HG03439 (cell line): ENCODE data around the gene TRIM44.
"Not testable (repeated sequence)": the region's sequence is repeated elsewhere in the genome, so short reads cannot be mapped to it uniquely, and the experiment has no call there.

Experiments used
- ATAC-seq: cut with Tn5 transposase; IDR thresholded peaks from one replicate; pipeline ENCODE4 v1.9.1; 2021; ENCODE audit warnings: mild to moderate bottlenecking, moderate library complexity; ENCODE audit not compliant: unreplicated experiment

The TRIM44 gene

DNA sequence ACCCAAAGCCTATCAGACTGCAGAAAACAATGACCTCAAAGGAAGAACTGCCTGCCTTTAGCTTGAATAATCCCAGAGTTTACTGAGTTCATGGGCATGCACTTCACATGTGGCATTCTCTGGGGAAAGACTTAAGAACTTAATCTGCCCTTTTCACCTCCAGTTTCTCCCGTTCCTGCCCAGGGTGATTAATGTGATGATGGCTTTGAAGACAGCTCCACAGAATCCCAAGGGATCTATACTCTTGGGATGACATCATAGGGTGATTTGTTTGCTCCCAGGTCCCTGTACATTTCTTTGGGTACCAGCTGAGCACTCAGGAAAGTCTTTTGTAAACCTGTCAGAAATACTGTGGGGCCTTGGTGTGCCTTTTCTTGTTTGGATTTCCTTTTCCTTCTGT, 30.3 kb upstream of the TRIM44 start:
- ATAC-seq, result no peak

DNA sequence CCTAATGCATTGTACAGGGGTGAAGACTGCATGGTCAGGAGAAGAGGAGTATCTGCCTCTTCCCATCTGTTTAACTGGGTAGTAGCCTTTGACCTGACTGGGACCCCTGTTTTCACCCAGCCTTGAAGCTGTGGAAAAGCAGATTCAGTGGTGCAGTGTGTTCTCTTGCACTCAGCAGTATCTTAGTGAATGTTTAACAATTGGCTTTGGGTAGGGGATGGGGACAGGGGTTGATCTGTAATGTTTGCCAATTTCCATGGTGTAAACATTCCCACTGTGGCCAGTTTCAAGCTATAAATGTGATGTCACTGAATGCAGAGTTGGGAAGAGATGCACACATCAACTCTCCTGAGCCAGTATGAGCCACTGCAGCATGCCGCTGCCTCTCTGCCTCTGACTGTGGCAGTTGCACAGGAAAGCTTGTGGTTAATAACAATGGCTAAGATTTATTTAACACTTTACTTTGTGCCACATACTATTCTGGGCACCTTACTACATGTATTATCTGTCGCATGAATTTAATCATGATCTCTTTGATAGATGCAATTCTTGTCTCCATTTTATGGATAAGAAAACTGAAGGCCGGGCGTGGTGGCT, 28.6 kb upstream of the TRIM44 start:
- ATAC-seq, result no peak

DNA sequence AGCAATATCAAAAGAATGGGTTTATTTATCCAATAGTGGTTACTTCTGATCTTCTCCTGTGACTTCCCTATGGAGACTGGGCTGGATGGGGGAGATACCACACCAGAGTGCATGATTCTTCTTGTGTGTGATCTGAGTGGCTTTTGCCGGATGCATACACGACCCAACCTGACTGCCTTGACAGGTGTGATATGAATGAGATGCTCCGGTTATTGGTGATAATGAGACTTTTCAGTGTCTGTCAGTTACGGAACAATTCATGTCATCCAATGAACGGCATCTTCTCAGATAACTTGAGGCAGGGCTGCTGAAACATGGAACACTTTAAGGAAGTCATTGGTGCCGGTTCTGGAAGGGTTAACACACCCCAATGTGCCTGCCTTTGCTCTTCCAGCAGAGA, 26.6 kb upstream of the TRIM44 start:
- ATAC-seq, result no peak

DNA sequence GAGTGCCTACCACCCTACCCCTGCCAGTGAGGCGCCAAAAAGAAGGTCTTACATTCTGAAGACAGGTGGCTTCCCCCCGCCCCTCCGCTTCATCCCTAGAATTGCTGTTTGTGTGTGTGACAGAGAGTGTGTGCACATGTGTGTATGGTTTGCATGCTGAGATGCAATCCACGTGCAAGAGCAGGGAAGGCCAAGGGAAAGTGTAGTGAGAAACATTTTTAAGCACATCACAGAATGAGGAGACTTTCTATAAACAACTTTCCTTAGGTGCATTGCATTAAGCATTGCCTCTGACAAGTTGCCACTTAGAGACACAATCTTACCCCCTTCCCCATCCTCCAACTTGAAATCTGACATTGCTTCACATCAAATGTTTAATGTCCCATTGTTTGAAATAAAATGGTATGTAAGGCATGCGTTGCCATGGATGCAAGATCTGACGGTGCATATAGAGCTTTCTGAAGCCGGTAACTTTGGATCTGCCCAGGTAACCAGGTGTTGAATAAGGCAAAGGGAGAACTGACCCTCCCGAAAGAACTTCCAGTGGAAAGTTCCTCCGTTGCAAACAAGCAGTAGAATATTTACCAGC, 22.9 kb upstream of the TRIM44 start:
- ATAC-seq, result no peak

DNA sequence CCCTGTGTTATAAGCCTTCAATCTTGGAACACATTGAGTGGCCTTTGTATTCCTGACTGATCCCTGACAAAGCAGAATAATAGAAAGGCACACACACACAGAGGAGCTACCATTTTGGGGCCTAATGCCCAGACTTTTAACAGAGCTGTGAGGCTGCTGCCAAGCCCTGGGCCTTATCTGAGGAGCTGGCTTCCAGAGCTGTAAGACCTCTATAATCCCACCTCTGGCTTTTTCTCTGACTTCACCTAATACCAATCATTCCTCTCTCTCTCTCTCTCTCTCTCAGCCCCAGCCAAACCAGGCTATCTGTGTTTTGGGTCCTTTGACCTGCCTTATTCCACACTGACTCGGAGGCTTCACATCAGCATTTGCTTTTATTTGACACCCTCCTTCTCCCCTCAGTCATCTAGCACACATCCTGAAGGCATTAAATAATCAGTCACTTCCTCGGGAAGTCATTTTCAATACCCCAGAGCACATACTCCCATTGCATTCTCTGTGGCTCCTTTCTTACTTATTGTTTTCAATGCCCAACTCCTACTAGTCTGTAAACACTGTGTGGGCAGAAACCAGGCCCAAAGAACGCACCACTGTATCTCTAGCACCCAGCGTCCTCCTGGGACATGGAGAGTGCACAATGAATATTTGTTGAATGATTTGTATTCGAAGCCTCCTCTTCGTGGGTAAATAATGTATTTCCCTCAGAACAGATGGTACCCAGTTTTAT, 21.2 kb upstream of the TRIM44 start:
- ATAC-seq, result no peak

DNA sequence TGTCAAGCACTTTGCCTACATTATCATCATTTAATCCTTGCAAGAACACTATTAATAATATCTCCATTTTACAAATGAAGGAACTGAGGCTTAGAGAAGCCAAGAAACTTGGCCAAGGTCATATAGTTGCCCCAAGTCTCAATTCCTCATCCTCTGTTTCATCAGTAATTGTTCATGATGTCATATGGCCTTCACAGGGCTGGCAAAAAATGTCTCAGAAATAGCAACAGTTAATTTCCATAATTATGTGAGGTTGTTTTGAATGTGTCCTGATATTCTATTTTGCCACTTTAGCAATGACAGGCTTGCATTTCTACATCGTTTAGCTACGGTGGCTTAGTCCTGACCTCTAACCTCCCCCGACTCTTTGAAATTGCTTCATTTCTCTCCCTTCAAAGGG, 20.6 kb upstream of the TRIM44 start:
- ATAC-seq, result no peak

DNA sequence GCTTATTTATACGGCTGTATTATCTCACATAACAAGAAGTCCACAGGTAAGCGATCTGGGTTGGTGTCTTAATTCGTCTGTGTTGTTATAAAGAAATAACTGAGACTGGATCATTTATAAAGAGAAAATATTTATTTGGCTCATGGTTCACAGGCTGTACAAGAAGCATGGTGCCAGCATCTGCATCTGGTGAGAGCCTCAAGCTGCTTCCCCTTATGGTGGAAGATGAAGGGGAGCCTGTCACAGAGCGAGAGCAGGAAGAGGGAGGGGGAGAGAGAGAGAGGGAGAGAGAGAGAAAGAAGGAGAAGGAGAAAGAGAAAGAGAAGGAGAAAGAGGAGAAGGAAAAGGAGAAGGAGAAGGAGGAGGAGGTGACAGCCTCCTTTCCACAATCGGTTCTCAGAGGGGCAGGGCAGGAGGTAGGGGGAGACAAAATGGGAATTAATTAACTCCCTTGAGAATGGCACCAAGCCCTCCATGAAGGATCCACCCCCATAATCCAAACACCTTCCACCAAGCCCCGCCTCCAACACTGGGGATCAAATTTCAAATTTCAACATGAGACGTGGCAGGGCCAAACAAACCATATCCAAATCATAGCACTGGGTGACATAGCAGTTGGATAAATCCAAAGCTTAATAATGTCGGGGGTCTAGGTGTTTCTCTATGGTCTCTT, 15.0 kb upstream of the TRIM44 start:
- no peak for ATAC-seq

DNA sequence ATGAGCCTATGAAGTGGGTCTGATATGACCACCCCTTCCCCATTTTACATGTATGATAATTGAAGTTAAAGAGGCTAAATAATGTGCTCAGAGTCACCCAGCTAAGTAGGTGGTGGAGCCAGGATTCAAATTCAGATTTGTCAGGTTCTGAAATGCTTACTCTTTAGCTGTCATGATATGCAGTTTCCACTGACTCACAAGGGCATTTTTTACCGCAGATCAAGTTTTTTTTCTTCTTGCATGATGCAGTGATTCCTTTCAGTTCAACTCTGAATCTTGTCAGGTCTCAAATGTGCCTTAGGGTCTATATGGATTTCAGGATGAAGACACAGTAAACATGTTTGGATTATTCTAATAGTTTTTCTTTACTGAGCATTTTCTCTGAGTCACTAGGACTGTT, 12.6 kb upstream of the TRIM44 start:
- no peak for ATAC-seq

DNA sequence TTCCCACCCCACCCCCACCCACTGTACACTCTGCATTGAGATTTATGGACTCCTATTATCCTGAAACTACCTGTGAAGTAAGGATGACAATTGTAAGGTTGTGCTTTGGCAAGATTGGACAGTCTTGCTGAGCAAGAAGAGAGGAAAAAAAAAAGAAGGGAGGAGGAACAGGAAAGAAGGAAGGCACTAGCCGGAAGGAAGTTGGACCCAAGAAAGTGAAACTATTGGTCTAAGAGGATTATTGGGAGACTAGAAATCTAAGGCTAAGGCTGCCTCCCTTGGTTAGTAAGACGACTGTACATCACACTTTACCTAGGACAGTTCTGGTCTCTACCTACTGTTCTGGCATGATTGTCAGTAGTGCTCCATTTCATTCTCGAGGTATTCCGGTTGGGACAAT, 12.1 kb upstream of the TRIM44 start:
- ATAC-seq, result no peak

DNA sequence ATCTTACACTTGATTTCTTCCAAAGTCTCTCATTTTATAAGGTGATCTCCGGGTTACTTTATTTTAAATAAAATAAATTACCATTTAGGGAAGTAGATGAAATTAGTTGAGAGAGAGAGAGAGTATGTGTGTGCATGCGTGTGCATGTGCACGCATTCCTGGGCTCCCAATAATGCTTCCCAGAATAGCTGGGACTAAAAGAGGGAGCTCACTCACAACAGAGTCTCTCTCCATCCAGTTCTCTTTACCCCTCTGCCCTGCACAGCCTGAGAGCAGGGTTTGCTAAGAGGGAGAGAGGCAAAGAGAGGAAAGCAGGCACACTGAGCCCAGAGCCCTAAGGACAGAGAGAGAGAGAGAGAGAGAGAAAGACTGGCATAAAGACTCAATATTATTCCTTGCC, 11.3 kb upstream of the TRIM44 start:
- ATAC-seq, result no peak

DNA sequence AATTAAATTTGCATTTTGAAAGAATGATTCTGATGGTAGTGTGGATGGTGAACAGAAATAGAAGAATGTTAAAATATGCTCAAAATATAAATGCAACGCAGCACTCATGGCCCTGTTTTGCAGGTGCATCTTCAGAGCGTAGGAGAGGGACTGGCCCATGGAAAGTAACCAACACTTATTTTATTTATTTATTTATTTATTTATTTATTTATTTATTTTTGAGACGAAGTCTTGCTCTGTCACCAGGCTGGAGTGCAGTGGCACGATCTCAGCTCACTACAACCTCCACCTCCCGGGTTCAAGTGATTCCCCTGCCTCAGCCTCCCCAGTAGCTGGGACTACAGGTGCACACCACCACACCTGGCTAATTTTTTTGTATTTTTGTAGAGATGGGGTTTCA, 9.8 kb upstream of the TRIM44 start:
- ATAC-seq, result not testable (repeated sequence)

DNA sequence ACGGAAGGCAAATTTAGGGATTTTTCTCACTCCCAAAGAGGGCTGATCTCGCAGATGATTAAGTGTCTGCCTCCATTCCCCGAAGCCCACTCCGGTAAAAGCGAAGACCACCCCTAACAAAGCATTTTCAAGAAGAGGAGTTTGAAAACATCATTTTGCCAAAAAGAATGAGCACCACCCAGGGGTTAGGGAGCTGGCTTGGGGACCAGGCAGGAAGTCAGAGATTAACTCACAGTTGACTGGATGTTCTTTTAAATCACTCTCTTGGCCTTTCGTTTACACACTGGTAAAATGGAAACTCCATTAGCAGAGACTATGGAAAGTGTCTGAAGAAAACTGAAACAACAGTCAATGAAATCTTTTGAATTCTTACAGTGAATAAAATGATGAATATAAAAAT, 7.9 kb upstream of the TRIM44 start:
- ATAC-seq, result no peak

DNA sequence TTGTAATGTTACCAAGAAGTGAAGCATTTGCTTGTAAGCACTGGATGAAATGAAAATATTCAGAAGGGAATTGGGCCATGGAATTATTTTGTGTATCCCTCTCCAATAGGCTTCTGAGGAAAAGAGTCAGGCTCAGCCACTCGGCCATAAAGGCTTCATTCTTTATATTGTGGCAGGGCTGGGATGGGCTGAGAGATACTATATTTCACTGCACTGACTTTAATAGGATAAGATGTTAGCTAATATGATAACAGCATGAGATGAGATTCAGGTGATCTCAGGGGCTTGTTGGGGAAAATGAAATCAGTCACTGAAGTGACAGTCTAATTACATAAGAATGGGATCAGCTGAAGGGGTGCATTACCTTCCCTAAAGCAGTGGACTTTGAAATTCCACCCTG, 7.3 kb upstream of the TRIM44 start:
- ATAC-seq, result no peak

DNA sequence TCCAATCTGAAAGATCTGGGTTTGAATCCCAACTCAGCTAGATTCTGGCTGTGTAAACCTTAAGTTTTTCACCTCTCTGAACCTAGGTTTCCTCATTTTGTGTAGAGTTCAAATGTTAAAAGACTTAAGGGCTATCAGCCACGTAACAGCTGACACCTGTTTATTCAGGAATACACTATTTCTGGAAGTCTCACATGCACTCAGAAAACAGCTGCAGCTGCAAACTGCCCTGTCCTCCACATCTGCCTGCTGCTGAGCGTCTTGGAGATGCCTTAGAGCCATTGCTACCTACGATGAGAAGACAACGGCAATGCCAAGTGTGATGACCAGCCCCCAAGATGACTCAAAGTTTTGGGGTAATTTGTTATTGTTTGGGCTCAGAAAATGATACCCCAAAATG, 6.7 kb upstream of the TRIM44 start:
- no peak for ATAC-seq

DNA sequence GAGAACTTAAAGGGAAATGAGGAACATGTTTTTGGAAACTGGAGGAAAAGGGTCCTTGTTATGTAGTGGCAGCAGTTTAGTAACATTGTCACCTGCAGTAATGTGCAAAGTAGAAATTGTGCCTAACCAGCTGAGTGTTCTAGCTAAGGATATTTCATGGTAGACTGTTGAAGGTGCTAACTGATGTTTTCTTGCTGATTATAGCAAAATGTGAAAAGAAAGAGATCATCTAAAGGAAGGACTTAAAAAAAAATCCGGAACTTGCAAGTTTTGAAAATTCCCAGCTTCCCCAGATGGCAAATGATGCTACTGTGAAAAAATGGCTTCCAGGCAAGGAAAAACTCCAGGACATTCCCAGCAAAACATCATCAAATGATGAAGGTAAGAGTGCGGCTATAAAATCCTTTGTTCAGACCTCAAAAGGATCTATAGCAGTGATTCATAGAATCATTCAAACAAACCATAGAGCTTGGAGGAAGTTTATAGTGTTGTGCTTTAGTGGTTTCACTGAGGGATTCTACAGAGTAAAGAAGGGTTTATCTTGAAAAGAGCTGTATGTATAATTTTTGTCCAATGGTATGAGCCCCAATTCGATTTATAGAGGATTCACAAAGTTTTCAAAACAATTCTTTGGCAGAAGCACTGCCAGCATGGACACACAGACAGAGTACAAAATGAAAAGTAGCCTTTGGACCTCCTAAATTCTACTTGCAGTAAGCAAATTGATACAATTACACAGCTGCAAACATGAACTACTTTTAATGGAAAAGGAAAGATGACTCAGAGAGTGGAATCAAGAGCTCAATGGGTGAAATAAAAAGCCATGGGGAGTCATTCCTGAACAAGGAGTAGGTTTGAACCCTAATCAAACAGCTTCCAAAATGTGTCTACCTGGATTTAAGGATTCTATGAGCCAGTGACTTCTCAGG, 4.3 kb upstream of the TRIM44 start:
- ATAC-seq, result no peak

DNA sequence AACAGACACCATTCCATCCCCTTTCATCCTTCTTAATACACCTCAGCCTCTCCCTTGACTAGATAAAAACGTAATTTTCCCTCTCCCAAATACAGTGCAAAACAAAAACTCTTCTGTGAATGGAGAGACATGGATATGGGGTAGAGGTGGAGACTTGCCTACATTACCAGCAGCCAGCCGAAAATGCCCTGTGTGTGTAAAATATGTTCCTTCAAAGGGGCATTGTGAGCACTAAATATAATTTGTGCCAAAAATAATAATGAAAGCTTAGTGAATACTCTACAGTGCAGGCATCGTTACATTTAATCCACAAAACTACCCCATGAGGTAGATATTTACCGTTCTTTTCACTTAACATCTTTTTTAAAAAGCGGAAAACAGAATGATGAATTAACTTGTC, 1.0 kb upstream of the TRIM44 start:
- no peak for ATAC-seq

DNA sequence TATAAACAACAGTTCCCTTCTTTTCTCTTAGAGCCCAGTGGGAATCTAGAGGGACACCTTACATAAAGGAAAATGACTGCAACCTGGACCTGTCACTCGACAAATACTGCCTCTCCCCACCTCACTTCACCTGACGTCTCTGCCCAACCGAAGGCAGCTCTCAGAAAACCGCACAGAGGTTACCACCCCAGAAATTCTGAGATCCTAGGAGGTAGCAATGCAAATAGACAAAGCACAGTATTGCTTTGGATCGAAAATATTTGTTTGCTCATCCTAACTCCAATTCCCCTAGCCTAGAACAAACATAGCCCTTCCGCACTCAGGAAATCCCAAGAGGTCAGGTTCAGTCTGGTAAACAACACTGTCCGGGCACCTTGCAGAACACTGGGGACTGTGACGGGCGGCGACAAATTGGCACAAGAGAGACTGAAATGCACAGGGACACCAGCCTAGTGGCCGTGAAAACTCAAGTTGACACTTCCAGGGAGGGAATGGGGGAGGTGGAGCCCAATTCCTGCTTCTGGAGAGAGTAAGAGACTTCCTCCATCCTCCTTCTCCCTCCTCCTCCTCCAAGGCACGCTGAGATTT, 420 bp upstream of the TRIM44 start:
- ATAC-seq, result peak; percentile 52

DNA sequence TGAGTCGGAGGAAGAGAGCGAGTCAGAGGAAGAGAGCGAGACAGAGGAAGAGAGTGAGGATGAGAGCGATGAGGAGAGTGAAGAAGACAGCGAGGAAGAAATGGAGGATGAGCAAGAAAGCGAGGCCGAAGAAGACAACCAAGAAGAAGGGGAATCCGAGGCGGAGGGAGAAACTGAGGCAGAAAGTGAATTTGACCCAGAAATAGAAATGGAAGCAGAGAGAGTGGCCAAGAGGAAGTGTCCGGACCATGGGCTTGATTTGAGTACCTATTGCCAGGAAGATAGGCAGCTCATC, 780 bp downstream of the TRIM44 start:
- ATAC-seq, result no peak

DNA sequence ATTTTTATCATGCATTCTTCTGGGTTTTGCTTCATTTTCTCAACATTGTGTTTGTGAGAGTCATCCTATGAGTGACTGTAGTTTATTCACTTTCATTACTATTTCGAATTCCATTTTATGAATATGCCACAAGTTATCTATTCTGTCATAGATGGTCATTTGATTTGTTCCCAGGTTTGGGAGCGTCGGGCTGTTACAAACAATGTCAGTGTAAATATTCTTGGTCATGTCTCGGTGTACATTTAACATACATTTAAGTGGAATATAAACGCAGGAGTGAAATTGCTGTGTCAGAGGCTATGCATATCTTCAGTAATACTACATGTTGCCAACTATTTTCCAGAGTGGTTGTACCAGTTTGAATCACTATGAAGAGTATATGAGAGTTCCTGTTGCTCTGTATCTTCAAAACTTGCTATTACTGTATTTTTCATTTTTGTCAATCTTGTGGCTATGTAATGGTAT, 2.4 kb downstream of the TRIM44 start:
- no peak for ATAC-seq

DNA sequence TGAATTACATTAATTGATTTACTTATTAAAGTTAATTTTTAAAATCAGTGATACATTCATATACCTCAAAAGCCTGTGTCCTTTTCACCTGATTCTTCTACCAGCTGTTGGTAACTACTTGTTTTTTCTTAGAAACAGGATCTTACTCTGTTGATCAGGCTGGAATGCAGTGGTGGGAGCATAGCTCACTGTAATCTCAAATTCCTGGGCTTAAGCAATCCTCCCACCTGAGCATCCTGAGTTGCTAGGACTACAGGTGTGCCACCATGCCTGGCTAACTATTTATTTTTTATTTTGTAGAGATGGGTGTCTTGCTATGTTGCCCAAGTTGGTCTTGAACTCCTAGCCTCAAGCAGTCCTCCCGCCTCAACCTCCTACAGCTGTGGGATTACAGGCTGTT, 4.7 kb downstream of the TRIM44 start:
- ATAC-seq, result no peak

DNA sequence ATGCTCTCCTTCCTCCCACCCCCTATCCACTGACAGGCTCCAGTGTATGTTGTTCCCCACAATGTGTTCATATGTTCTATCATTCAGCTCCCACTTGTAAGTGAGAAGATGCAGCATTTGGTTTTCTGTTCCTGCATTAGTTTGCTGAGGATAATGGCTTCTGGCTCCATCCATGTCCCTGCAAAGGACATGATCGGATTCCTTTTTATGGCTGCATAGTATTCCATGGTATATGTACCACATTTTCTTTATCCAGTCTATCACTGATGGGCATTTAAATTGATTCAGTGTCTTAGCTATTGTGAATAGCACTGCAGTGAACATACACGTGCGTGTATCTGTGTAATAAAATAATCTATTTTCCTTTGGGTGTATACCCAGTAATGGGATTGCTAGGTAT, 5.8 kb downstream of the TRIM44 start:
- ATAC-seq, result not testable (repeated sequence)
